Bladder microvascular endothelial cell (primary cell): ENCODE results near the gene OR6C4. TPM values are rescaled to one million over a fixed set of nuclear protein-coding genes. Genes with fewer than 3 reads are reported as not detected.

Experiments
- total RNA-seq: library from RNA; depleted of rRNA; stranded (reverse); fragments of >200 nt; gene quantifications from 2 replicates; pipeline ENCODE4 v1.2.3, GENCODE V29; 2014

The OR6C4 gene
- not detected in 2 replicates for total RNA-seq

DNA sequence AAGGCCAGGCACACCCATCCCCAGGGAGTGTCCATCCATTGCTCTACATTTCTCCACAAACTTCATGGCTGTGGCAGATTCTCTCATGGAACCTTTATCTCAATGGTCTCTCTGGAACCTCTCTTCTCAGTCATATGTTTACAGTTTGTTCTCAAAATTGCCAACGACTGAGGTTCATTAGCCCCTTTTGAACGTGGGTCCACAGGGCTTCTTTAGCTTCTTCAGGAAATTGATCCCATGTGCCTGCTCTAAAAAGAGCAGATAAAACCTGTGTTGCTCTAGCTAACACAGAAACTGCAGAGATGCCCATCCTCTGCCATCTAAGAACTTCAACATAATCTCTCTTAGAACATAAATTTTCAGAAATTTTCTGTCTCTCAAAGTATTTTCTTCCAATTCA is at the start of gene OR6C4:
OR6C4 (plus strand) TSS at position 301 of the 400 bp plus-strand sequence. CDS start 1,625 bp downstream, outside the sequence.

DNA sequence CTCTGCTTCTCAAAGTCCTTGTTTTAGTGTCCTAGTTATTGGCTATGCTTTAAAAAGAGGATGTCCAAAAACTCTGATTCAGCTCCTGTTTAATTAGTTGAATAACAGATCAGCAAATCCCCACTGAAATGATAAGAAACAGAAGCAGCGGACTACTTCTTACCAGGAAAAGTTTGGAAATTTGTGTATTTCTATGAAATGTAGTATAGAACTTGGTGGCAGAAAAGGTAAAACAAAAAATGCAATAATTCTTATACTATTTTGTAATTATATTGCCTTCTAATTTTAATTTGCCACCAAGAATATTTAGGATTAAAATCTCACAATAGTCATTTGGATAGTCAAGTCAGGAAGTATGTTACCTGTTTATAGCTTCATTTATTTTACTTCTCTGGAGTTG is 22.8 kb downstream of the OR6C4 start, which contains the start of gene OR2AP1:
OR2AP1 (plus strand) TSS at position 301 of the 400 bp plus-strand sequence. CDS start 1,947 bp downstream, outside the sequence.

Other genes starting within 250 kb of the OR6C4 start
- gene OR6C1, start 235.3 kb upstream of the OR6C4 start, total RNA-seq = not detected in 2 replicates
- gene OR6C3, start 218.9 kb upstream of the OR6C4 start, total RNA-seq = not detected in 2 replicates
- not detected in 2 replicates for gene OR6C75, start 186.6 kb upstream of the OR6C4 start, total RNA-seq
- not detected in 2 replicates for gene OR6C65, start 149.1 kb upstream of the OR6C4 start, total RNA-seq
- not detected in 2 replicates for gene OR6C76, start 123.3 kb upstream of the OR6C4 start, total RNA-seq
- gene OR6C2, start 105.5 kb upstream of the OR6C4 start, total RNA-seq = not detected in 2 replicates
- gene OR6C70, start 79.5 kb upstream of the OR6C4 start, total RNA-seq = not detected in 2 replicates
- not detected in 2 replicates for gene OR6C68, start 57.2 kb upstream of the OR6C4 start, total RNA-seq
- not detected in 2 replicates for gene OR2AP1, start 22.9 kb downstream of the OR6C4 start, total RNA-seq
- gene OR10P1, start 87.3 kb downstream of the OR6C4 start, total RNA-seq = not detected in 2 replicates
- 0.76 and 0.81 TPM in 2 replicates for gene ITGA7, start 158.3 kb downstream of the OR6C4 start, total RNA-seq
- 47.5 and 72.9 TPM in 2 replicates for gene BLOC1S1, start 166.4 kb downstream of the OR6C4 start, total RNA-seq
- 0.97 and 1.6 TPM in 2 replicates for gene RDH5, start 170.8 kb downstream of the OR6C4 start, total RNA-seq
- gene CD63, start 179.4 kb downstream of the OR6C4 start, total RNA-seq = 1,206 and 1,347 TPM in 2 replicates
- gene GDF11, start 193.5 kb downstream of the OR6C4 start, total RNA-seq = 0.65 and 2.7 TPM in 2 replicates